Natural killer cell treated with Interleukin-12 subunit alpha and Interleukin-12 subunit beta and Interleukin-15 and Interleukin-18, amount 100 ng/mL, for 72 hours (primary cell): ENCODE data around the gene C17orf50. TPM values are rescaled to one million over a fixed set of nuclear protein-coding genes. Genes with fewer than 3 reads are reported as not detected.
A peak's percentile ranks its signal among the peaks of the same experiment; 100 is the strongest.

Experiments
- ATAC-seq, 2 donors: fragments of 150-1000 bp; cut with Tn5 transposase in 1 of 2; sonication (Bioruptor Pico), chemical (Tn5 transposase) in 1 of 2; 2 replicates each; pipeline ENCODE4 v1.10.0; 2021
- DNase-seq: peaks from one replicate; pipeline ENCODE4 v3.0.0; 2022; ENCODE audit warnings: low spot score
- H3K27ac Mint-ChIP-seq, 2 donors: 1 replicate in 1 of 2; 2 replicates in 1 of 2; pipeline ENCODE4 v1.8.0; 2022; ENCODE audit warnings: mixed read lengths in 2 of 2, mild to moderate bottlenecking in 1 of 2, moderate library complexity in 1 of 2
- H3K27me3 Mint-ChIP-seq, 2 donors: 1 replicate in 1 of 2; 2 replicates in 1 of 2; pipeline ENCODE4 v1.8.0; 2022; ENCODE audit warnings: mixed read lengths in 2 of 2
- H3K36me3 Mint-ChIP-seq: one replicate; pipeline ENCODE4 v1.8.0; 2022; ENCODE audit warnings: mixed read lengths
- H3K4me1 Mint-ChIP-seq, 2 donors: 1 replicate in 1 of 2; 2 replicates in 1 of 2; pipeline ENCODE4 v1.8.0; 2022; ENCODE audit warnings: low read depth in 2 of 2, mixed read lengths in 2 of 2, mild to moderate bottlenecking in 1 of 2
- H3K4me3 Mint-ChIP-seq: one replicate; pipeline ENCODE4 v1.8.0; 2022; ENCODE audit warnings: mixed read lengths
- H3K9me3 Mint-ChIP-seq: 2 replicates; pipeline ENCODE4 v1.8.0; 2022; ENCODE audit warnings: mixed read lengths
- total RNA-seq, 2 donors: library from RNA; stranded (reverse); gene quantifications; one replicate each; pipeline ENCODE4 v1.2.3, GENCODE V29; 2022

Gene C17orf50
- total RNA-seq, 2 donors from 2014 or later: not detected

- H3K9me3 Mint-ChIP-seq: no peaks in the 10 kb centered on the region
- H3K27ac Mint-ChIP-seq: no peak overlapping the region
- H3K36me3 Mint-ChIP-seq: no peaks in the 10 kb centered on the region
- peak overlapping the region; percentile 38 for H3K4me3 Mint-ChIP-seq
- ATAC-seq (peak; percentile 40 to 48), DNase-seq (no peak)
- peaks cover 2 to 4% of the 10 kb centered on the region in 2 donors for H3K4me1 Mint-ChIP-seq
- peaks cover 12 to 23% of the 10 kb centered on the region in 2 donors for H3K27me3 Mint-ChIP-seq
Observed at GRCh38 chr17:35740997-35741931, 19.4 kb upstream of the C17orf50 start.

- Mint-ChIP-seq H3K4me1 (peaks cover 2 to 4% of the 10 kb centered on the region in 2 donors), H3K36me3 (no peaks in the 10 kb centered on the region), H3K27ac (no peak overlapping the region), H3K27me3 (peaks cover 12 to 23% of the 10 kb centered on the region in 2 donors), H3K4me3 (no peak overlapping the region), H3K9me3 (no peaks in the 10 kb centered on the region)
- DNase-seq (no peak), ATAC-seq (no peak)
Observed at GRCh38 chr17:35742496-35742895, 18.2 kb upstream of the C17orf50 start.

GRCh38 chr17:35742896-35743477 is 17.7 kb upstream of the C17orf50 start:
- ATAC-seq: no peak
- peaks cover 12 to 23% of the 10 kb centered on the region in 2 donors for H3K27me3 Mint-ChIP-seq
- no peaks in the 10 kb centered on the region for H3K36me3 Mint-ChIP-seq
- H3K4me3 Mint-ChIP-seq: no peak overlapping the region
- DNase-seq: no peak
- H3K4me1 Mint-ChIP-seq: peaks cover 2 to 4% of the 10 kb centered on the region in 2 donors
- no peaks in the 10 kb centered on the region for H3K9me3 Mint-ChIP-seq
- no peak overlapping the region for H3K27ac Mint-ChIP-seq

- Mint-ChIP-seq H3K36me3 (no peaks in the 10 kb centered on the region), H3K4me1 (peaks cover 2 to 4% of the 10 kb centered on the region in 2 donors), H3K4me3 (no peak overlapping the region), H3K27me3 (peaks cover 12 to 23% of the 10 kb centered on the region in 2 donors), H3K27ac (no peak overlapping the region), H3K9me3 (no peaks in the 10 kb centered on the region)
- ATAC-seq (no peak), DNase-seq (no peak)
Observed at GRCh38 chr17:35743626-35744328, 16.9 kb upstream of the C17orf50 start.

GRCh38 chr17:35744830-35745229 is 15.9 kb upstream of the C17orf50 start:
- peaks cover 22 to 23% of the 10 kb centered on the region in 2 donors for H3K27me3 Mint-ChIP-seq
- H3K9me3 Mint-ChIP-seq: no peaks in the 10 kb centered on the region

DNA sequence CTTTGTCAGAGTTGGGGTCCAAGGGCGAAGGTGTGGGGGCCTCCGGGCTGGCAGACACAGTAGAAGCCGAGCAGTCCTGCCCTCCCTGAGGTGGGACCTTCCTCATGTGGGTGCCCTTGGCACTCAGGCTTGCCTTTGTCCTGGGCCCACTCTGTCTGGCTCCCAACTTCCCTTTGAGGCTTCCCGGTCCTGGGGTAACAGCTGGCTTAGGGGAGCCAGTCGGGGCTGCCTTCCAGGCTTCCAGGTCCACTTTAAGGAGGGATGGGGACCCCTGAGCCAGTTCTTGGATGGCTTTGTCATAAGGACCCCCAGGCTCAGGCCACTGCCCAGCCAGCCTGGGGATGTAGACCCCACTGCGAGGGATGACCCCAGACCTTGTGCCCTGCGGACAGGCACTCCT is 15.4 kb upstream of the C17orf50 start:
- H3K27ac Mint-ChIP-seq: no peak overlapping the region
- no peaks in the 10 kb centered on the region for H3K9me3 Mint-ChIP-seq
- no peak for ATAC-seq
- no peak overlapping the region for H3K4me3 Mint-ChIP-seq
- DNase-seq: no peak
- peaks cover 22% of the 10 kb centered on the region in 2 donors for H3K27me3 Mint-ChIP-seq
- no peaks in the 10 kb centered on the region for H3K36me3 Mint-ChIP-seq
- H3K4me1 Mint-ChIP-seq: peaks cover 2 to 4% of the 10 kb centered on the region in 2 donors

More at GRCh38 chr17:35744830-35745229, 15.9 kb upstream of the C17orf50 start:
- Mint-ChIP-seq H3K4me3 (no peak overlapping the region), H3K36me3 (no peaks in the 10 kb centered on the region), H3K27ac (no peak overlapping the region), H3K4me1 (peaks cover 2 to 4% of the 10 kb centered on the region in 2 donors)
- ATAC-seq (no peak), DNase-seq (no peak)

DNA sequence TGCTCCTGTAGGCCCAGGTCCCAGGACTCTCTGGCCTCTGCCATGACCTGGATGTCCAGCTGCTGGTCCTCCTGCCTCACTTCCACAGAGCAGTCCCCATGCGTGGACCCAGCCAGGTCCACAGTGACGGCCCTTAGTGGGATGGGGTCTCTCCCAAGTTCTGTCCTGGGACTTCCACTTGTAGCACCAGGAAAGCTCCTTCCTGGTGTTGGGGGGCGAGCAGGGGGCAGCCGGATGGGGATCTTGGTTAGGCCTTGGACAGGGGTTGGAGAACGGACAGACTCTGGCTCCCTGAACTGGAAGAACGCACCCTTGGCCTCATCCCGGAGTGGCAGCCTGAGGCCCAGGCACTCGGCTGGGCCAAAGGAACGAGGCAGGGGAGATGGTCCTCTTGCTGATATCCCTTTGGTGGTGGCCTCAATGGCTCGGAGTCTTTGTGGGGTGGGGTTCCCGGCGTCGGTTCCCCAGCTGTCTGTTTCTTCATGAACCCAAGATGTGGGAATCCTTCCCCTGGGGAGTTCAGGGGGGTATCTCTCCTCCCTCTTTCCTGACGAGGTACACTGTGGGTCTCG is 14.9 kb upstream of the C17orf50 start:
- Mint-ChIP-seq H3K27me3 (peaks cover 24% of the 10 kb centered on the region in 2 donors), H3K36me3 (no peaks in the 10 kb centered on the region), H3K4me1 (peaks cover 2 to 4% of the 10 kb centered on the region in 2 donors), H3K9me3 (no peaks in the 10 kb centered on the region), H3K27ac (no peak overlapping the region), H3K4me3 (no peak overlapping the region)
- ATAC-seq (no peak), DNase-seq (no peak)

GRCh38 chr17:35747540-35748017 is 13.1 kb upstream of the C17orf50 start:
- no peaks in the 10 kb centered on the region for H3K4me1 Mint-ChIP-seq
- no peaks in the 10 kb centered on the region for H3K36me3 Mint-ChIP-seq
- DNase-seq: peak; percentile 74
- H3K9me3 Mint-ChIP-seq: no peaks in the 10 kb centered on the region
- peaks cover 19% of the 10 kb centered on the region in 2 donors for H3K27me3 Mint-ChIP-seq
- peak; percentile 75 to 76 for ATAC-seq
- no peak overlapping the region for H3K27ac Mint-ChIP-seq
- no peak overlapping the region for H3K4me3 Mint-ChIP-seq

GRCh38 chr17:35748341-35748841 is 12.3 kb upstream of the C17orf50 start:
- H3K36me3 Mint-ChIP-seq: no peaks in the 10 kb centered on the region
- DNase-seq (no peak), ATAC-seq (no peak)
- no peaks in the 10 kb centered on the region for H3K9me3 Mint-ChIP-seq
- no peaks in the 10 kb centered on the region for H3K4me1 Mint-ChIP-seq
- H3K4me3 Mint-ChIP-seq: no peak overlapping the region
- peaks cover 18 to 19% of the 10 kb centered on the region in 2 donors for H3K27me3 Mint-ChIP-seq
- H3K27ac Mint-ChIP-seq: no peak overlapping the region

GRCh38 chr17:35748979-35749378 is 11.7 kb upstream of the C17orf50 start:
- Mint-ChIP-seq H3K27ac (no peak overlapping the region), H3K4me1 (no peaks in the 10 kb centered on the region)
- ATAC-seq: no peak

GRCh38 chr17:35749560-35750412 is 10.9 kb upstream of the C17orf50 start:
- Mint-ChIP-seq H3K4me1 (no peaks in the 10 kb centered on the region), H3K27ac (no peak overlapping the region), H3K36me3 (no peaks in the 10 kb centered on the region), H3K4me3 (no peak overlapping the region), H3K27me3 (peaks cover 16 to 19% of the 10 kb centered on the region in 2 donors), H3K9me3 (no peaks in the 10 kb centered on the region)
- ATAC-seq (no peak), DNase-seq (no peak)

More at GRCh38 chr17:35748979-35749378, 11.7 kb upstream of the C17orf50 start:
- no peak for DNase-seq
- no peaks in the 10 kb centered on the region for H3K9me3 Mint-ChIP-seq
- H3K36me3 Mint-ChIP-seq: no peaks in the 10 kb centered on the region
- H3K4me3 Mint-ChIP-seq: no peak overlapping the region
- peaks cover 16 to 19% of the 10 kb centered on the region in 2 donors for H3K27me3 Mint-ChIP-seq

DNA sequence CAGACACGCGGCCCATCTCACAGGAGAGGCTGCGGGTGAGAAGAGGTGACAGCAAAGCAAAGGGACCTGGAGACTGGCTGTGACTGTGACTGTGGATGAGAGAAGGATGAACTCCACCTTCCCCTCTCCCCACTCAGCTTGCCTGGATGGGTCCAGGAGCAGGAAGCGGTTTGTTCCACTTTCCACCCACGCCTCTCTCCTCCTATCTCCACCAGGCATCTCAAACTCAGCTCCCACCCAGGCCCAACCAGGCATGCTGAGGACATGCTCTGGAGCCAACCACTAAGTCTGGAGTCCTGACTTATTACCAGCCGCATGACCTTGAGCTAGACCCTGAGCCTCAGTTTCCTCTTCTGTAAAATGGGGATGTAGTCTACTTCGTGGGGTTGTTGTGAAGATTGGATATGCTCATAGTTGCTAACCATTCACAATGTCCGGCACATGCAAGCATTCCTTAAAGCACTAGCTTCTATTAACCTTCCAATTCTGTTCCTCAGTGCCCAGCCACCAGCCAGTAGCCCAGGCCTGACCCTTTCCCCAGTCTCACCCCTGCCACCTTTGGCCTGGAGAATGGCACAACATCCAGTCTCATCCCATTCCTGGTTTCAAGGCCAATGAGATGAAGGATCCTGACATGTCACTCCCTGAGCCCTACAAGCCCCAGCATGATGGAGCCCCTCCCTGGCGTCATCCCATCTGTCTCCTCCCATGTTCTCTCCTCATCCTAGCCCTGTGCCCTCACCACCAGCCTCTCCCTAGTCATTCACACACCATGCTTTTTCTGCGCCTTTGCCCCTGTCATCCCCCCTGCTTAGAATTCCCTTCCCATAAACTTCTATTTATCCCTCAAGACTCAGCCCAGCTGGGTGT is 9.9 kb upstream of the C17orf50 start:
- ATAC-seq (no peak), DNase-seq (no peak)
- Mint-ChIP-seq H3K4me1 (no peaks in the 10 kb centered on the region), H3K36me3 (no peaks in the 10 kb centered on the region), H3K9me3 (no peaks in the 10 kb centered on the region), H3K27ac (no peak overlapping the region), H3K4me3 (no peak overlapping the region), H3K27me3 (peaks cover 16 to 19% of the 10 kb centered on the region in 2 donors)
